NT2/D1 (cell line): ENCODE results near the gene MEIS2.
A peak's percentile ranks its signal among the peaks of the same experiment; 100 is the strongest.

Experiments used
- DNase-seq: peaks from one replicate; pipeline ENCODE4 v3.0.0-alpha.2; 2011; ENCODE audit warnings: low read depth, low spot score
- H3K27me3 ChIP-seq: 2 replicates; pipeline ENCODE4 v1.6.0; 2011; ENCODE audit warnings: mild to moderate bottlenecking; ENCODE audit not compliant: insufficient read length, insufficient read depth
- H3K36me3 ChIP-seq: 2 replicates; pipeline ENCODE4 v1.6.1; 2011; ENCODE audit warnings: mild to moderate bottlenecking, low read length, mixed read lengths; ENCODE audit not compliant: insufficient read depth, insufficient read length
- H3K4me1 ChIP-seq: 2 replicates; pipeline ENCODE4 v1.5.1; 2011; ENCODE audit not compliant: insufficient read depth, insufficient read length
- H3K4me3 ChIP-seq: 2 replicates; pipeline ENCODE4 v1.5.1; 2011; ENCODE audit warnings: low read depth; ENCODE audit not compliant: insufficient read length
- H3K9ac ChIP-seq: 2 replicates; pipeline ENCODE4 v1.6.0; 2011; ENCODE audit warnings: low read depth; ENCODE audit not compliant: insufficient read length
- H3K9me3 ChIP-seq: 2 replicates; pipeline ENCODE4 v1.5.1; 2011; ENCODE audit warnings: mild to moderate bottlenecking, low read length; ENCODE audit not compliant: insufficient read depth
- SUZ12 ChIP-seq: IDR thresholded peaks from 2 replicates; pipeline ENCODE4 v1.6.1; 2011; ENCODE audit not compliant: insufficient read length, insufficient read depth; ENCODE audit errors: extremely low read depth
- YY1 ChIP-seq: IDR thresholded peaks from 2 replicates; pipeline ENCODE4 v1.6.1; 2011; ENCODE audit not compliant: insufficient read length, insufficient read depth
- ZNF274 ChIP-seq: IDR thresholded peaks from 2 replicates; pipeline ENCODE4 v1.6.1; 2011; ENCODE audit warnings: mild to moderate bottlenecking, low read depth, low read length

Gene MEIS2

GRCh38 chr15:37097144-37097919, 3.0 kb downstream of the MEIS2 start:
- Histone ChIP-seq H3K4me1 (no peaks in the 10 kb centered on the region), H3K4me3 (peak overlapping the region; percentile 39), H3K36me3 (no peaks in the 10 kb centered on the region), H3K9ac (peak overlapping the region; percentile 67), H3K27me3 (peaks cover 51% of the 10 kb centered on the region), H3K9me3 (no peaks in the 10 kb centered on the region)
- TF ChIP-seq ZNF274, result no peak
- no peak for DNase-seq

GRCh38 chr15:37096558-37097143, 3.7 kb downstream of the MEIS2 start:
- TF ChIP-seq SUZ12 (no peak), ZNF274 (no peak), YY1 (no peak)
- Histone ChIP-seq H3K9ac (peak overlapping the region; percentile 77), H3K9me3 (no peaks in the 10 kb centered on the region), H3K4me1 (no peaks in the 10 kb centered on the region), H3K4me3 (peak overlapping the region; percentile 39), H3K36me3 (no peaks in the 10 kb centered on the region), H3K27me3 (peaks cover 50% of the 10 kb centered on the region)
- DNase-seq, result no peak

GRCh38 chr15:37095770-37096557, 4.4 kb downstream of the MEIS2 start:
- peak overlapping the region; percentile 39 for H3K4me3 ChIP-seq
- H3K9ac ChIP-seq, result peak overlapping the region; percentile 77
- no peak for TF ChIP-seq ZNF274
- no peak for TF ChIP-seq YY1
- TF ChIP-seq SUZ12, result no peak
- H3K4me1 ChIP-seq, result peaks cover 2% of the 10 kb centered on the region
- no peak for DNase-seq
- H3K36me3 ChIP-seq, result no peaks in the 10 kb centered on the region
- peaks cover 50% of the 10 kb centered on the region for H3K27me3 ChIP-seq
- no peaks in the 10 kb centered on the region for H3K9me3 ChIP-seq

- TF ChIP-seq ZNF274, result no peak
- TF ChIP-seq YY1, result no peak
- TF ChIP-seq SUZ12, result no peak
- DNase-seq, result peak; percentile 84
- H3K9me3 ChIP-seq, result no peaks in the 10 kb centered on the region
- H3K36me3 ChIP-seq, result no peaks in the 10 kb centered on the region
- H3K4me3 ChIP-seq, result peak overlapping the region; percentile 39
- H3K9ac ChIP-seq, result peak overlapping the region; percentile 77
- H3K4me1 ChIP-seq, result peaks cover 2% of the 10 kb centered on the region
- H3K27me3 ChIP-seq, result peaks cover 50% of the 10 kb centered on the region
These were observed 5.2 kb downstream of the MEIS2 start for GRCh38 chr15:37094915-37095711.

- Histone ChIP-seq H3K27me3 (peaks cover 47% of the 10 kb centered on the region), H3K4me1 (peaks cover 2% of the 10 kb centered on the region), H3K36me3 (no peaks in the 10 kb centered on the region)
These were observed 5.9 kb downstream of the MEIS2 start for GRCh38 chr15:37094333-37094914.

GRCh38 chr15:37093480-37094332, 6.6 kb downstream of the MEIS2 start:
- no peak for TF ChIP-seq ZNF274
- TF ChIP-seq YY1, result no peak
- TF ChIP-seq SUZ12, result no peak
- Histone ChIP-seq H3K4me1 (peaks cover 2% of the 10 kb centered on the region), H3K9me3 (no peaks in the 10 kb centered on the region), H3K4me3 (no peak overlapping the region), H3K36me3 (no peaks in the 10 kb centered on the region), H3K9ac (peak overlapping the region; percentile 46), H3K27me3 (peaks cover 40% of the 10 kb centered on the region)
- no peak for DNase-seq

More at GRCh38 chr15:37094333-37094914, 5.9 kb downstream of the MEIS2 start:
- Histone ChIP-seq H3K9ac (peak overlapping the region; percentile 46), H3K9me3 (no peaks in the 10 kb centered on the region), H3K4me3 (no peak overlapping the region)
- TF ChIP-seq YY1 (no peak), SUZ12 (no peak), ZNF274 (no peak)
- no peak for DNase-seq
